Neuron (in vitro differentiated cells): ENCODE results near the gene EPHA2.
"Not testable (repeated sequence)": the region's sequence is repeated elsewhere in the genome, so short reads cannot be mapped to it uniquely, and the experiment has no call there.

ENCODE experiments used
- H2AFZ ChIP-seq: one replicate; pipeline ENCODE4 v1.6.1; 2013; ENCODE audit warnings: low read depth, mild to moderate bottlenecking, inconsistent platforms, low read length, moderate library complexity
- H3K27me3 ChIP-seq: one replicate; pipeline ENCODE4 v1.6.1; 2013; ENCODE audit warnings: low read length; ENCODE audit not compliant: insufficient read depth
- H3K36me3 ChIP-seq: one replicate; pipeline ENCODE4 v1.6.1; 2013; ENCODE audit warnings: low read length; ENCODE audit not compliant: insufficient read depth
- H3K4me1 ChIP-seq: one replicate; pipeline ENCODE4 v1.6.1; 2013; ENCODE audit warnings: low read length; ENCODE audit not compliant: insufficient read depth
- H3K4me3 ChIP-seq: 2 replicates; pipeline ENCODE4 v1.5.1; 2013; ENCODE audit warnings: mild to moderate bottlenecking, low read length, moderate library complexity
- H3K9me3 ChIP-seq: one replicate; pipeline ENCODE4 v1.6.1; 2013; ENCODE audit warnings: low read length

The EPHA2 gene

GRCh38 chr1:16117369-16117768 lies 38.5 kb downstream of the EPHA2 start:
- Histone ChIP-seq H3K9me3 (no peaks in the 10 kb centered on the region), H3K27me3 (no peaks in the 10 kb centered on the region), H2AFZ (no peak overlapping the region), H3K36me3 (no peaks in the 10 kb centered on the region), H3K4me1 (peaks cover 49% of the 10 kb centered on the region), H3K4me3 (no peak overlapping the region)

GRCh38 chr1:16116625-16117024 lies 39.2 kb downstream of the EPHA2 start:
- Histone ChIP-seq H3K27me3 (no peaks in the 10 kb centered on the region), H3K36me3 (no peaks in the 10 kb centered on the region), H2AFZ (no peak overlapping the region), H3K4me1 (peaks cover 57% of the 10 kb centered on the region), H3K9me3 (no peaks in the 10 kb centered on the region), H3K4me3 (no peak overlapping the region)

GRCh38 chr1:16116002-16116401 lies 39.9 kb downstream of the EPHA2 start:
- no peaks in the 10 kb centered on the region for H3K9me3 ChIP-seq
- H3K4me1 ChIP-seq, result peaks cover 63% of the 10 kb centered on the region
- H2AFZ ChIP-seq, result no peak overlapping the region
- H3K4me3 ChIP-seq, result no peak overlapping the region
- no peaks in the 10 kb centered on the region for H3K27me3 ChIP-seq
- H3K36me3 ChIP-seq, result no peaks in the 10 kb centered on the region

GRCh38 chr1:16115468-16115983 lies 40.3 kb downstream of the EPHA2 start:
- peaks cover 63% of the 10 kb centered on the region for H3K4me1 ChIP-seq
- H3K4me3 ChIP-seq, result no peak overlapping the region
- no peak overlapping the region for H2AFZ ChIP-seq

GRCh38 chr1:16114527-16115467 lies 41.1 kb downstream of the EPHA2 start:
- Histone ChIP-seq H2AFZ (no peak overlapping the region), H3K27me3 (no peaks in the 10 kb centered on the region), H3K36me3 (no peaks in the 10 kb centered on the region), H3K4me3 (no peak overlapping the region), H3K4me1 (peaks cover 63% of the 10 kb centered on the region), H3K9me3 (no peaks in the 10 kb centered on the region)

More at GRCh38 chr1:16115468-16115983, 40.3 kb downstream of the EPHA2 start:
- Histone ChIP-seq H3K9me3 (no peaks in the 10 kb centered on the region), H3K27me3 (no peaks in the 10 kb centered on the region), H3K36me3 (no peaks in the 10 kb centered on the region)

- H3K4me1 ChIP-seq, result peaks cover 55% of the 10 kb centered on the region
Observed at GRCh38 chr1:16112596-16113555, 43.0 kb downstream of the EPHA2 start.

GRCh38 chr1:16111771-16112595 lies 43.9 kb downstream of the EPHA2 start:
- H3K4me1 ChIP-seq, result peaks cover 48% of the 10 kb centered on the region
- H3K27me3 ChIP-seq, result no peaks in the 10 kb centered on the region
- no peaks in the 10 kb centered on the region for H3K9me3 ChIP-seq
- no peak overlapping the region for H2AFZ ChIP-seq
- no peaks in the 10 kb centered on the region for H3K36me3 ChIP-seq
- H3K4me3 ChIP-seq, result no peak overlapping the region

More at GRCh38 chr1:16112596-16113555, 43.0 kb downstream of the EPHA2 start:
- Histone ChIP-seq H3K27me3 (no peaks in the 10 kb centered on the region), H2AFZ (no peak overlapping the region), H3K4me3 (no peak overlapping the region), H3K9me3 (no peaks in the 10 kb centered on the region), H3K36me3 (no peaks in the 10 kb centered on the region)

GRCh38 chr1:16110884-16111283 lies 45.0 kb downstream of the EPHA2 start:
- H2AFZ ChIP-seq, result no peak overlapping the region
- no peaks in the 10 kb centered on the region for H3K9me3 ChIP-seq
- peaks cover 3% of the 10 kb centered on the region for H3K27me3 ChIP-seq
- H3K4me3 ChIP-seq, result no peak overlapping the region
- H3K36me3 ChIP-seq, result no peaks in the 10 kb centered on the region
- H3K4me1 ChIP-seq, result peaks cover 37% of the 10 kb centered on the region

- Histone ChIP-seq H3K9me3 (no peaks in the 10 kb centered on the region), H2AFZ (no peak overlapping the region), H3K4me1 (peaks cover 35% of the 10 kb centered on the region), H3K36me3 (no peaks in the 10 kb centered on the region), H3K4me3 (no peak overlapping the region), H3K27me3 (peaks cover 3% of the 10 kb centered on the region)
Observed at GRCh38 chr1:16110456-16110855, 45.4 kb downstream of the EPHA2 start.

GRCh38 chr1:16109571-16109970 lies 46.3 kb downstream of the EPHA2 start:
- H2AFZ ChIP-seq, result no peak overlapping the region
- no peak overlapping the region for H3K4me3 ChIP-seq
- no peaks in the 10 kb centered on the region for H3K36me3 ChIP-seq
- H3K4me1 ChIP-seq, result peaks cover 26% of the 10 kb centered on the region
- H3K27me3 ChIP-seq, result peaks cover 3% of the 10 kb centered on the region
- no peaks in the 10 kb centered on the region for H3K9me3 ChIP-seq

GRCh38 chr1:16107039-16107438 lies 48.8 kb downstream of the EPHA2 start:
- not testable (repeated sequence) for H3K9me3 ChIP-seq, H3K36me3 ChIP-seq

GRCh38 chr1:16101623-16102022 lies 54.2 kb downstream of the EPHA2 start:
- Histone ChIP-seq H2AFZ (no peak overlapping the region), H3K4me1 (no peaks in the 10 kb centered on the region), H3K36me3 (no peaks in the 10 kb centered on the region), H3K27me3 (peaks cover 5% of the 10 kb centered on the region), H3K9me3 (no peaks in the 10 kb centered on the region), H3K4me3 (no peak overlapping the region)

More at GRCh38 chr1:16107039-16107438, 48.8 kb downstream of the EPHA2 start:
- not testable (repeated sequence) for H3K4me3 ChIP-seq, H2AFZ ChIP-seq, H3K27me3 ChIP-seq
- H3K4me1 ChIP-seq, result peaks cover 11% of the 10 kb centered on the region
